ENCODE data around the gene GMEB1. TPM values are rescaled to one million over a fixed set of nuclear protein-coding genes. Genes with fewer than 3 reads are reported as not detected.

Gene GMEB1
- total RNA-seq, 2 donors from 2014 or later = 4.2 to 8.8 TPM

DNA sequence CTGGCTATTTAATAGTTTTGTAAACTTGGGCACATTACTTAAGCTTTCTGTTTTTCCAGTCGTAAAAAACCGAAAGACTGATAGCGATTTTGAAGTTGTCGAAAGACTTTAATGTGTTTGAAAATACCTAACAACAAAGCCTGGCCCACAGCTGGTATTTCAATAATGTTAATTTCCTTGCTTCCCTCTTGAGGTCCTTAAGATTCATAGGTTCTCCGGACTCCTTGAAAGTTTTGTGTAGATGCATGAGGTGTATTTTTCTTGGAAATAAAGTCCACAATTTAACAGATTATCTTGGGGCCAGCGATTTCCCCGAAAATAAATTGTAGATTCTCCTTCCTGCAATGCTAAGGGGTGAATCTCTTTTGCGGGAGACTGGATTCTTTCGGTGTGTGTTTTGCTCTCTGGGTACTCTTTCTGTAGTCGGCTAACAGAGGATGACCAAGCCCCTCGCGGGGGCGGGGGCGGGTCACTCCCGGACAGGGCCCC lies 67.4 kb downstream of the GMEB1 start:
- TF ChIP-seq, protein P1, sequence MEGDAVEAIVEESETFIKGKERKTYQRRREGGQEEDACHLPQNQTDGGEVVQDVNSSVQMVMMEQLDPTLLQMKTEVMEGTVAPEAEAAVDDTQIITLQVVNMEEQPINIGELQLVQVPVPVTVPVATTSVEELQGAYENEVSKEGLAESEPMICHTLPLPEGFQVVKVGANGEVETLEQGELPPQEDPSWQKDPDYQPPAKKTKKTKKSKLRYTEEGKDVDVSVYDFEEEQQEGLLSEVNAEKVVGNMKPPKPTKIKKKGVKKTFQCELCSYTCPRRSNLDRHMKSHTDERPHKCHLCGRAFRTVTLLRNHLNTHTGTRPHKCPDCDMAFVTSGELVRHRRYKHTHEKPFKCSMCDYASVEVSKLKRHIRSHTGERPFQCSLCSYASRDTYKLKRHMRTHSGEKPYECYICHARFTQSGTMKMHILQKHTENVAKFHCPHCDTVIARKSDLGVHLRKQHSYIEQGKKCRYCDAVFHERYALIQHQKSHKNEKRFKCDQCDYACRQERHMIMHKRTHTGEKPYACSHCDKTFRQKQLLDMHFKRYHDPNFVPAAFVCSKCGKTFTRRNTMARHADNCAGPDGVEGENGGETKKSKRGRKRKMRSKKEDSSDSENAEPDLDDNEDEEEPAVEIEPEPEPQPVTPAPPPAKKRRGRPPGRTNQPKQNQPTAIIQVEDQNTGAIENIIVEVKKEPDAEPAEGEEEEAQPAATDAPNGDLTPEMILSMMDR (IDR thresholded peaks at IDR 0.05) = no peak
- H3K4me1 ChIP-seq = peaks cover 0 to 37% of the 10 kb centered on the region in 2 donors
- H3K27ac ChIP-seq = peak overlapping the region; percentile 87 to 91
- H3K27me3 ChIP-seq = no peaks in the 10 kb centered on the region
- no peaks in the 10 kb centered on the region for H3K9me3 ChIP-seq
- peaks cover 24% of the 10 kb centered on the region for H3K36me3 ChIP-seq
- DNase-seq (ENCODE audit: low spot score) = no peak
- H3K4me3 ChIP-seq = peak overlapping the region; percentile 71 to 89

DNA sequence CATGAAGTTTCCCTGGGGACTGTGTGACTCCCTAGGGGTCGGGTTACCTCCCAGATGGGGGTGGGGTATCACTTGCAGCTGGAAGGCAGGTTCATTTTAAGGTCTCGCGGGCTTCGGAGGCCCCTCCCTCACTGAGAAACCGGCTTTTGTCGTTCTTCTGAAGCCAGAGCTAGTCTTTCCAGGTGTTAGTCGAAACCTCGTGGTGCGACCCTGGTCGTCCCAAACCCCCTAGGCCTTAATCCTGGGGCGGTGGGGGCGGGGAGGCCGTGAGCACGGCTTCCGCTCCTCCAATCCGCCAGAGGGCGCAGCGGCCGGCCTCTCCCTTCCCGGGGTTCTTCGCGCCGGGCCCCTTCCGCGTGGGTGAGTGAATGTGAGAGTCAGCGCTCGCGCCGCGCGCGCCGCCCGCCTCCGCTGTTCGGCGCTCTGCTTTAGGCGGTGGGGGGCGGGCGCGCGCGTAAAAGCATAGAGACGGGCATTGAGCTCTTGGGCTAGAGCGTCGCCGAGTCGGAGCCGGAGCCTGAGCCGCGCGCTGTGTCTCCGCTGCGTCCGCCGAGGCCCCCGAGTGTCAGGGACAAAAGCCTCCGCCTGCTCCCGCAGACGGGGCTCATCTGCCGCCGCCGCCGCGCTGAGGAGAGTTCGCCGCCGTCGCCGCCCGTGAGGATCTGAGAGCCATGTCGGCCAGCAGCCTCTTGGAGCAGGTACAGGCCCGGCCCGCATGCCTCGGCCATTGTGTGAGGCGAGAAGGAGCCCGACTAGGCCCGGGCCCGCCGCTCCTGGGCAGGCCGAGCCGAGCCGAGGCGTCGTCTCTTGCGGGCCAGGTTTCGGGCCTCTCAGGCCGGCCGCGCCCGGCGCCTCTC lies 68.1 kb downstream of the GMEB1 start, which contains the start of gene YTHDF2:
Gene YTHDF2 (plus strand): TSS at position 491 of the 857 bp plus-strand sequence. CDS start 181 bp downstream, at position 672.
- peaks cover 0 to 43% of the 10 kb centered on the region in 2 donors for H3K4me1 ChIP-seq
- peak within 1 kb of the TSS; percentile 87 to 91 for H3K27ac ChIP-seq
- peak; percentile 96 for DNase-seq (ENCODE audit: low spot score)
- peaks cover 30% of the 10 kb centered on the region for H3K36me3 ChIP-seq
- H3K9me3 ChIP-seq = no peaks in the 10 kb centered on the region
- peak within 1 kb of the TSS; percentile 71 to 89 for H3K4me3 ChIP-seq
- no peaks in the 10 kb centered on the region for H3K27me3 ChIP-seq
- TF ChIP-seq, protein P1 (IDR thresholded peaks at IDR 0.05) = peak; percentile 86 to 98

DNA sequence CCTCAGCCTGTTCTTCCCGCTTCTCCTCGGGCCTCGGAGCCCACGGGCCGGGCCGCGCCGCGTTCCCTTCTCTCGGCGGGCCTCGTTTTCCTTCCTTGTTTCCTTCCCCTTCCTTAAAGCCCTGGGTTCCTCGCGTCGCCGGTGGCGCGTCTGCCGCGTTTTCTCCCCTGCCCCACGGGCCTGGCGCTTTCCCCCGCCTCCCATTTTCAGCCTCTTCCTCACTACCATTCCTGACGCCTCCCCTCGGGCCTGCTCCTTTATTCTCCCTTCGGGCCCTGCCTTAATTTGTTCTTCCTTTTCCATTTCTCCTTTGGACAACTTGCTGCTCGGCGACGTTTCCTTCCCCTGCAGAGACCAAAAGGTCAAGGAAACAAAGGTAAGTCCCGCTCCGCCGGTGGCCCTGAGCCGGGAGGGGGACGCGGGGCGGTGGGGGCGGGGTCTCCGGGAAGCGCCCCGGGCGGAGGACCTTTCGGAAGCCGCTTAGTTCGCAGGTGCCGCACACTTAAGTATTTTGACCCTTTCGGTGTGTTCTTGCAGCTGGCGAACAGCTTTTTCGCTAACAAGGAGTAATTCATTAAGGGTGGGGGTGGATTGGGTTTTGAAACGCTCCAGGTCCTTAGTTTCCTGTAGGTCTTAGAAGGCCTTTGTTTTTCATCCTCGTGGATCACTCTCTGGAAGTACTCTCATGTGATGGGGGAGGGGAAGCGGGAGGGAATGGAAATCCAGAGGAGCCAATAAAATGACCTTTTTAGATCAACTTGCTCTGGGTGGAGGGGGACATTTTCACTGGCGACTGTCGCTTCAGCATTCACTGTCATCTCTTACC lies 68.9 kb downstream of the GMEB1 start:
- no peak for DNase-seq (ENCODE audit: low spot score)
- Histone ChIP-seq H3K36me3 (peaks cover 39% of the 10 kb centered on the region), H3K4me3 (peak overlapping the region; percentile 71 to 89), H3K9me3 (no peaks in the 10 kb centered on the region), H3K27ac (peak overlapping the region; percentile 87 to 91), H3K4me1 (peaks cover 0 to 43% of the 10 kb centered on the region in 2 donors), H3K27me3 (no peaks in the 10 kb centered on the region)
- TF ChIP-seq, protein P1 (IDR thresholded peaks at IDR 0.05) = peak in 1 of 2 donors; percentile 7

DNA sequence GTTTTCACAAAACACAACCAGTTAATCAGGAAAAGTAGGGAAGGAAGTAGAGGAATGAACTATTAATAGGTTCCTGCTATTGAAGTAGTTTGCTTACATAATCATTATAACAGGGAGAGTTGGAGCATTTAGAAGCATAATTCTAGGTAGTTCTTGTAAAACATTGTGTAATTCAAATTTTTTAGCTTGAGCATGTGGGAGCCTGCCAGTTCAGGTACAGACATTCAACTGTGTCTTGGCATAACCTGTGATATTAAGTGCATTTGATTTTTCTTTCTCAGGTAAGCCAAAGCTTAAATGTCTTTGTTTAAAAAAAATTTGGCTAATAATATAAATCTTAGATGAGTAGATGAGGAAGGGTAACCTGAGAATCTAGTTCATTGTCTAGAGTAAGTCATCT lies 71.5 kb downstream of the GMEB1 start:
- Histone ChIP-seq H3K4me3 (no peak overlapping the region), H3K36me3 (peaks cover 65% of the 10 kb centered on the region), H3K27ac (no peak overlapping the region), H3K4me1 (peaks cover 0 to 54% of the 10 kb centered on the region in 2 donors), H3K27me3 (no peaks in the 10 kb centered on the region), H3K9me3 (no peaks in the 10 kb centered on the region)
- TF ChIP-seq, protein P1 (IDR thresholded peaks at IDR 0.05) = no peak
- DNase-seq (ENCODE audit: low spot score) = no peak

DNA sequence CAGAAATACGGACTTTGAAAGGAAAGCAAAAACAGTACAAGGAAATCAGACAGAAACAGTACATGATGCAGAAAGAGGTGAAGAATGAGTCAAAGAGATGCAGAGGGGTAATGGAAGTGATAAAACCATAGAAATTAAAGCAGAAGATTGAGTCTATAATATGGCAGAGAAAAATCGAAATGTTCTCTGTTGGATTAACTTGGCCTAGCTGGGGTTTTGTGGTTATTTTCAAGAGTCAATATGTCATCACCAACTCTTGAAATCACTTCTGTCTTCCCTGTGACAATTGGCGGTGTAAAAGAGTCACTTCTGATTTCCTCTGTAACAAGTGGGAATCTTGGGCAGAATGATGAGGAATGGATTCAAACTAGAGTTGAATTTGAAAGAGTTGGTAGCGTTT lies 75.6 kb downstream of the GMEB1 start:
- DNase-seq (ENCODE audit: low spot score) = no peak
- H3K9me3 ChIP-seq = no peaks in the 10 kb centered on the region
- peaks cover 0 to 67% of the 10 kb centered on the region in 2 donors for H3K4me1 ChIP-seq
- H3K27me3 ChIP-seq = no peaks in the 10 kb centered on the region
- H3K36me3 ChIP-seq = peaks cover 58% of the 10 kb centered on the region
- no peak overlapping the region for H3K4me3 ChIP-seq
- H3K27ac ChIP-seq = no peak overlapping the region
- TF ChIP-seq, protein P1 (IDR thresholded peaks at IDR 0.05) = no peak

Data from right atrium auricular region (tissue), 2 donors.